IMR-90 (cell line): ENCODE data around the gene UBE2K. TPM values are rescaled to one million over a fixed set of nuclear protein-coding genes. Genes with fewer than 3 reads are reported as not detected.

Source experiments
- ATAC-seq: fragments of 200-7000 bp; cut with Tn5 transposase; 2 replicates; pipeline ENCODE4 v1.9.1; 2020; ENCODE audit warnings: low read depth, mild to moderate bottlenecking, moderate library complexity
- BruUV-seq: library from RNA; stranded (reverse); fragments of 400-500 nt; replicated peaks from 2 replicates; lab custom pipeline; 2021; lab: Mats Ljungman, UMichigan
- CTCF ChIA-PET: fragments of 300-600 bp; formaldehyde crosslinking; extraction: SDS; loops from one replicate; lab custom pipeline; 2021; ENCODE audit warnings: antibody characterized with exemption; lab: Yijun Ruan, JAX
- POLR2A ChIA-PET: fragments of 300-600 bp; sonication (Branson Sonifier 250); formaldehyde crosslinking; loops from one replicate; lab custom pipeline; 2022; ENCODE audit warnings: antibody characterized with exemption; ENCODE audit not compliant: unreplicated experiment; lab: Charles Lee
- DNase-seq: peaks from one replicate; pipeline ENCODE4 v3.0.0; 2013
- H2AFZ ChIP-seq: replicated peaks from 2 replicates; pipeline ENCODE3; 2013; ENCODE audit warnings: low read length, mild to moderate bottlenecking; ENCODE audit not compliant: poor library complexity
- H2AK5ac ChIP-seq: 2 replicates; pipeline ENCODE4 v1.6.1; 2013; ENCODE audit warnings: low read depth, low read length, inconsistent platforms
- H2AK9ac ChIP-seq: replicated peaks from 2 replicates; pipeline ENCODE3; 2013; ENCODE audit warnings: mild to moderate bottlenecking, low read depth, low read length, moderate library complexity; ENCODE audit not compliant: poor library complexity
- H2BK120ac ChIP-seq: 2 replicates; pipeline ENCODE4 v1.6.1; 2013; ENCODE audit warnings: low read depth, low read length, inconsistent platforms
- H2BK15ac ChIP-seq: 3 replicates; pipeline ENCODE4 v1.6.1; 2013; ENCODE audit warnings: low read depth, low read length, inconsistent platforms
- H2BK20ac ChIP-seq: 2 replicates; pipeline ENCODE4 v1.6.1; 2013; ENCODE audit warnings: low read depth, mild to moderate bottlenecking, inconsistent platforms, low read length, moderate library complexity
- H2BK5ac ChIP-seq: 2 replicates; pipeline ENCODE4 v1.6.1; 2013; ENCODE audit warnings: mild to moderate bottlenecking, low read depth, low read length, inconsistent platforms; ENCODE audit not compliant: poor library complexity, severe bottlenecking
- H3K14ac ChIP-seq: replicated peaks from 2 replicates; pipeline ENCODE4 v1.6.1; 2013; ENCODE audit warnings: low read depth, low read length, inconsistent platforms
- H3K18ac ChIP-seq: 2 replicates; pipeline ENCODE4 v1.6.1; 2013; ENCODE audit warnings: low read depth, low read length, control low read depth
- H3K23ac ChIP-seq: 2 replicates; pipeline ENCODE4 v1.6.1; 2013; ENCODE audit warnings: low read depth, low read length, inconsistent platforms
- H3K27ac ChIP-seq: 2 replicates; pipeline ENCODE4 v1.5.1; 2013; ENCODE audit warnings: mild to moderate bottlenecking, control low read depth, low read length; ENCODE audit not compliant: insufficient read depth
- H3K27me3 ChIP-seq: 2 replicates; pipeline ENCODE4 v1.6.1; 2013; ENCODE audit warnings: low read length; ENCODE audit not compliant: control insufficient read depth, insufficient read depth
- H3K36me3 ChIP-seq: 2 replicates; pipeline ENCODE4 v1.6.1; 2013; ENCODE audit warnings: low read length, mixed read lengths; ENCODE audit not compliant: control insufficient read depth, insufficient read depth
- H3K4ac ChIP-seq: 2 replicates; pipeline ENCODE4 v1.6.1; 2013; ENCODE audit warnings: low read depth, low read length, inconsistent platforms
- H3K4me1 ChIP-seq: 2 replicates; pipeline ENCODE4 v1.6.1; 2013; ENCODE audit warnings: low read length, mixed read lengths; ENCODE audit not compliant: control insufficient read depth, insufficient read depth
- H3K4me2 ChIP-seq: 2 replicates; pipeline ENCODE4 v1.6.1; 2013; ENCODE audit warnings: low read depth, mild to moderate bottlenecking, control low read depth, low read length, moderate library complexity
- H3K4me3 ChIP-seq: 2 replicates; pipeline ENCODE4 v1.5.1; 2013; ENCODE audit warnings: low read depth, mild to moderate bottlenecking, control low read depth, low read length, moderate library complexity; ENCODE audit not compliant: insufficient read depth
- H3K56ac ChIP-seq: 2 replicates; pipeline ENCODE4 v1.6.1; 2013; ENCODE audit warnings: low read length, inconsistent platforms; ENCODE audit not compliant: insufficient read depth; ENCODE audit errors: extremely low read depth
- H3K79me1 ChIP-seq, 2 experiments: 2 replicates each; pipeline ENCODE4 v1.6.1; 2013; ENCODE audit warnings: low read length in 2 of 2, inconsistent platforms in 1 of 2, low read depth in 1 of 2
- H3K9ac ChIP-seq: 2 replicates; pipeline ENCODE4 v1.6.1; 2013; ENCODE audit warnings: low read depth, low read length, control low read depth
- H3K9me1 ChIP-seq: 2 replicates; pipeline ENCODE4 v1.6.1; 2013; ENCODE audit warnings: low read length, inconsistent platforms; ENCODE audit not compliant: insufficient read depth
- H3K9me3 ChIP-seq: 2 replicates; pipeline ENCODE4 v1.6.1; 2013; ENCODE audit warnings: low read length; ENCODE audit not compliant: control insufficient read depth, insufficient read depth
- H4K20me1 ChIP-seq: 2 replicates; pipeline ENCODE4 v1.6.1; 2013; ENCODE audit warnings: low read length, inconsistent platforms; ENCODE audit not compliant: insufficient read depth
- H4K5ac ChIP-seq: 2 replicates; pipeline ENCODE4 v1.6.1; 2013; ENCODE audit warnings: mild to moderate bottlenecking, low read depth, low read length, control low read depth
- H4K8ac ChIP-seq, 2 experiments: 2 replicates each; pipeline ENCODE4 v1.6.1; 2013; ENCODE audit warnings: low read depth in 2 of 2, low read length in 2 of 2, control low read depth in 1 of 2, inconsistent platforms in 1 of 2
- H4K91ac ChIP-seq: 2 replicates; pipeline ENCODE4 v1.6.1; 2013; ENCODE audit warnings: low read depth, low read length, inconsistent platforms; ENCODE audit not compliant: insufficient read depth
- CEBPB ChIP-seq: IDR thresholded peaks from 2 replicates; pipeline ENCODE4 v1.6.1; 2012; ENCODE audit warnings: low read depth, low read length, improper control_type of control experiment
- CHD1 ChIP-seq: IDR thresholded peaks from 2 replicates; pipeline ENCODE4 v1.6.1; 2012; ENCODE audit warnings: low read depth, low read length, improper control_type of control experiment
- FOS ChIP-seq: fragments of 150-350 bp; IDR thresholded peaks from 2 replicates; pipeline ENCODE4 v1.6.1; 2016; ENCODE audit warnings: low read depth, low read length
- MAFK ChIP-seq: IDR thresholded peaks from 2 replicates; pipeline ENCODE4 v1.6.1; 2012; ENCODE audit warnings: low read depth, low read length, improper control_type of control experiment
- MAZ ChIP-seq: IDR thresholded peaks from 2 replicates; pipeline ENCODE4 v1.6.1; 2012; ENCODE audit warnings: low read depth, mild to moderate bottlenecking, low read length, improper control_type of control experiment, moderate library complexity, borderline replicate concordance
- MXI1 ChIP-seq: IDR thresholded peaks from 2 replicates; pipeline ENCODE4 v1.6.1; 2012; ENCODE audit warnings: low read depth, mild to moderate bottlenecking, low read length, moderate library complexity, borderline replicate concordance
- NFE2L2 ChIP-seq: fragments of 150-350 bp; IDR thresholded peaks from 2 replicates; pipeline ENCODE4 v1.6.1; 2016; ENCODE audit warnings: low read depth, mild to moderate bottlenecking, low read length
- RAD21 ChIP-seq: IDR thresholded peaks from 2 replicates; pipeline ENCODE4 v1.6.1; 2012; ENCODE audit warnings: low read length, improper control_type of control experiment
- RCOR1 ChIP-seq: IDR thresholded peaks from 2 replicates; pipeline ENCODE4 v1.6.1; 2012; ENCODE audit warnings: mild to moderate bottlenecking, low read length, improper control_type of control experiment; ENCODE audit not compliant: insufficient replicate concordance
- RFX5 ChIP-seq: IDR thresholded peaks from 2 replicates; pipeline ENCODE4 v1.8.0; 2012; ENCODE audit warnings: low read depth, mild to moderate bottlenecking, low read length, moderate library complexity
- SMC3 ChIP-seq: fragments of 150-350 bp; IDR thresholded peaks from 2 replicates; pipeline ENCODE4 v1.6.1; 2016; ENCODE audit warnings: low read depth, mild to moderate bottlenecking, antibody characterized with exemption, low read length, moderate library complexity
- WGBS, 2 experiments: methylation state at CpG; one replicate each; pipeline versions ENCODE4 v1.1.5 to v1.1.7; 2013; ENCODE audit warnings: missing lambda C conversion rate in 2 of 2; ENCODE audit not compliant: insufficient read length in 1 of 2; ENCODE audit errors: extremely low coverage in 2 of 2; 5-methylcytosine and 5-hydroxymethylcytosine counted together
- dilution Hi-C: fragments of 300-500 bp; cut with HindIII; formaldehyde crosslinking; loops from one replicate; pipeline ENCODE4 v1.14.3; 2018; ENCODE audit warnings: low sequenced_read_pairs; ENCODE audit not compliant: unreplicated experiment
- in situ Hi-C: fragments of 300-500 bp; cut with MboI; formaldehyde crosslinking; loops from 3 replicates; pipeline ENCODE4 v1.14.3; 2019; ENCODE audit warnings: low sequenced_read_pairs, inconsistent platforms, mixed read lengths
- intact Hi-C: fragments of 100-400 bp; cut with micrococcal nuclease; formaldehyde crosslinking; loops from 2 replicates; pipeline ENCODE4 v1.10.0; 2022
- polyA plus RNA-seq, 3 experiments: library from polyadenylated mRNA; depleted of rRNA; stranded (reverse); fragments of >200 nt; gene quantifications; 2 replicates each; pipeline ENCODE4 v1.2.3, GENCODE V29; 2012; ENCODE audit warnings: low replicate concordance in 1 of 3
- total RNA-seq: library from RNA; depleted of rRNA; stranded (reverse); fragments of >200 nt; gene quantifications from 2 replicates; pipeline ENCODE4 v1.2.3, GENCODE V29; 2012
- TF ChIP-seq, protein P1 (sequence below): fragments of 150-350 bp; IDR thresholded peaks from 2 replicates; pipeline ENCODE4 v1.6.1; 2017; ENCODE audit warnings: mild to moderate bottlenecking, antibody characterized with exemption, low read length, low read depth
- TF ChIP-seq, protein P2 (sequence below): fragments of 150-350 bp; IDR thresholded peaks from 2 replicates; pipeline ENCODE4 v1.6.1; 2016; ENCODE audit warnings: low read depth, mild to moderate bottlenecking, low read length, moderate library complexity, borderline replicate concordance
- TF ChIP-seq, protein P3 (sequence below): conservative IDR thresholded peaks from 2 replicates; pipeline ENCODE4 v1.5.1; 2012; ENCODE audit warnings: mild to moderate bottlenecking, low read depth, low read length, improper control_type of control experiment

The UBE2K gene
- total and polyA plus RNA-seq, 2 of the 4 experiments (the other 2 are of a cell fraction) = 17.7 to 44.8 TPM

DNA sequence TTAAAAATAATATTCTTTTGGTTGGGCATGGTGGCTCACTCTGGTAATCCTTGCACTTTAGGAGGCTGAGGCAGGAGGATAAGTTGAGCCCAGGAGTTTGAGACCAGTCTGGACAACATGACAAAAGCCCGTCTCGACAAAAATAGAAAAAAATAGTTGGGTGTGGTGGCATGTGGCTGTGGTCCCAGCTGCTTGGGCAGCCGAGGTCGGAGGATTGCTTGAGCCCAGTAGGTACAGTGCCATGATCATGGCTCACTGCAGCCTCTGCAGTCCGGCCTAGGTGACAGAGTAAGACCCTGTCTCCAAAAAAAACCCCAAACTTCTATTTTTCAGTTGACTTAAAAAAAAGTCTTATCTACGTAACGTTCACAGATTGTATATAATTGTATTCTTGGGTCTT, 23.9 kb downstream of the UBE2K start:
- POLR2A ChIA-PET = no interaction called here
- WGBS, 2 experiments = 100% methylated on average over 1 of the region's 7 CpGs; no CpG with 5 or more reads in 1 of the 2 experiments
- H4K91ac ChIP-seq = no peak overlapping the region
- H3K4ac ChIP-seq = no peak overlapping the region
- no peak overlapping the region for H3K27ac ChIP-seq
- in situ Hi-C loops (no loop called here), dilution Hi-C loops (no loop called here), intact Hi-C loops (no loop called here)
- peaks cover 90% of the 10 kb centered on the region for H4K20me1 ChIP-seq
- no peak overlapping the region for H4K8ac ChIP-seq
- H3K4me3 ChIP-seq = no peak overlapping the region
- DNase-seq = no peak
- no peak overlapping the region for H3K4me2 ChIP-seq
- H2AFZ ChIP-seq = no peak overlapping the region
- no peak overlapping the region for H3K14ac ChIP-seq
- TF ChIP-seq, protein P1, sequence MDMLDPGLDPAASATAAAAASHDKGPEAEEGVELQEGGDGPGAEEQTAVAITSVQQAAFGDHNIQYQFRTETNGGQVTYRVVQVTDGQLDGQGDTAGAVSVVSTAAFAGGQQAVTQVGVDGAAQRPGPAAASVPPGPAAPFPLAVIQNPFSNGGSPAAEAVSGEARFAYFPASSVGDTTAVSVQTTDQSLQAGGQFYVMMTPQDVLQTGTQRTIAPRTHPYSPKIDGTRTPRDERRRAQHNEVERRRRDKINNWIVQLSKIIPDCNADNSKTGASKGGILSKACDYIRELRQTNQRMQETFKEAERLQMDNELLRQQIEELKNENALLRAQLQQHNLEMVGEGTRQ = no peak
- TF ChIP-seq, protein P2, sequence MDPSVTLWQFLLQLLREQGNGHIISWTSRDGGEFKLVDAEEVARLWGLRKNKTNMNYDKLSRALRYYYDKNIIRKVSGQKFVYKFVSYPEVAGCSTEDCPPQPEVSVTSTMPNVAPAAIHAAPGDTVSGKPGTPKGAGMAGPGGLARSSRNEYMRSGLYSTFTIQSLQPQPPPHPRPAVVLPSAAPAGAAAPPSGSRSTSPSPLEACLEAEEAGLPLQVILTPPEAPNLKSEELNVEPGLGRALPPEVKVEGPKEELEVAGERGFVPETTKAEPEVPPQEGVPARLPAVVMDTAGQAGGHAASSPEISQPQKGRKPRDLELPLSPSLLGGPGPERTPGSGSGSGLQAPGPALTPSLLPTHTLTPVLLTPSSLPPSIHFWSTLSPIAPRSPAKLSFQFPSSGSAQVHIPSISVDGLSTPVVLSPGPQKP = no peak
- TF ChIP-seq CEBPB (no peak), MXI1 (no peak), MAZ (no peak), SMC3 (no peak), CHD1 (no peak), RFX5 (no peak), MAFK (no peak), RAD21 (no peak), FOS (no peak), NFE2L2 (no peak), RCOR1 (no peak)
- TF ChIP-seq, protein P3, sequence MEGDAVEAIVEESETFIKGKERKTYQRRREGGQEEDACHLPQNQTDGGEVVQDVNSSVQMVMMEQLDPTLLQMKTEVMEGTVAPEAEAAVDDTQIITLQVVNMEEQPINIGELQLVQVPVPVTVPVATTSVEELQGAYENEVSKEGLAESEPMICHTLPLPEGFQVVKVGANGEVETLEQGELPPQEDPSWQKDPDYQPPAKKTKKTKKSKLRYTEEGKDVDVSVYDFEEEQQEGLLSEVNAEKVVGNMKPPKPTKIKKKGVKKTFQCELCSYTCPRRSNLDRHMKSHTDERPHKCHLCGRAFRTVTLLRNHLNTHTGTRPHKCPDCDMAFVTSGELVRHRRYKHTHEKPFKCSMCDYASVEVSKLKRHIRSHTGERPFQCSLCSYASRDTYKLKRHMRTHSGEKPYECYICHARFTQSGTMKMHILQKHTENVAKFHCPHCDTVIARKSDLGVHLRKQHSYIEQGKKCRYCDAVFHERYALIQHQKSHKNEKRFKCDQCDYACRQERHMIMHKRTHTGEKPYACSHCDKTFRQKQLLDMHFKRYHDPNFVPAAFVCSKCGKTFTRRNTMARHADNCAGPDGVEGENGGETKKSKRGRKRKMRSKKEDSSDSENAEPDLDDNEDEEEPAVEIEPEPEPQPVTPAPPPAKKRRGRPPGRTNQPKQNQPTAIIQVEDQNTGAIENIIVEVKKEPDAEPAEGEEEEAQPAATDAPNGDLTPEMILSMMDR = no peak
- H3K36me3 ChIP-seq = no peaks in the 10 kb centered on the region; the same call in 1 of the 2 replicates
- H3K56ac ChIP-seq = no peak overlapping the region
- H2AK9ac ChIP-seq = no peak overlapping the region
- H2BK120ac ChIP-seq = no peak overlapping the region
- H3K9me1 ChIP-seq = no peaks in the 10 kb centered on the region; the same call in 1 of the 2 replicates
- CTCF ChIA-PET = no interaction called here
- H4K5ac ChIP-seq = no peak overlapping the region
- H3K27me3 ChIP-seq = no peaks in the 10 kb centered on the region
- no peak overlapping the region for H3K18ac ChIP-seq
- peaks cover 9% of the 10 kb centered on the region for H3K4me1 ChIP-seq
- H3K23ac ChIP-seq = no peak overlapping the region
- H3K79me1 ChIP-seq = peaks cover 7 to 63% of the 10 kb centered on the region in 2 experiments
- no peak overlapping the region for H2BK15ac ChIP-seq
- no peaks in the 10 kb centered on the region for H3K9me3 ChIP-seq
- ATAC-seq = no peak
- H2BK20ac ChIP-seq = no peak overlapping the region
- BruUV-seq = no TSS peak
- no peak overlapping the region for H2BK5ac ChIP-seq
- no peak overlapping the region for H3K9ac ChIP-seq
- H2AK5ac ChIP-seq = no peak overlapping the region
